ENCODE measurements around the gene RBBP8NL.

GRCh38 chr20:62408055-62408454, 19.3 kb downstream of the RBBP8NL start:
- TF ChIP-seq GTF2F1 (IDR thresholded peaks at IDR 0.05; ENCODE audit: borderline replicate concordance, low read depth, low read length) (no peak), CTCF (IDR thresholded peaks at IDR 0.05; ENCODE audit: control extremely low read depth in 1 of 3, insufficient read depth in 1 of 3, low read depth in 1 of 3, low read length in 3 of 3) (no peak)

Measured in H1 (cell line).